Measurements from ENCODE around the gene ITPR2.
"Not testable (repeated sequence)": the region's sequence is repeated elsewhere in the genome, so short reads cannot be mapped to it uniquely, and the experiment has no call there.

ITPR2 gene

GRCh38 chr12:26786491-26786864, 46.5 kb downstream of the ITPR2 start:
- DNase-seq: no peak

- not testable (repeated sequence) for DNase-seq
Observed at GRCh38 chr12:26783816-26784379, 49.1 kb downstream of the ITPR2 start.

- no peak for DNase-seq
Observed at GRCh38 chr12:26783131-26783526, 49.9 kb downstream of the ITPR2 start.

GRCh38 chr12:26782372-26783130, 50.4 kb downstream of the ITPR2 start:
- no peak for DNase-seq

GRCh38 chr12:26780656-26781055, 52.3 kb downstream of the ITPR2 start:
- DNase-seq: not testable (repeated sequence)

GRCh38 chr12:26778173-26778775, 54.7 kb downstream of the ITPR2 start:
- not testable (repeated sequence) for DNase-seq

- no peak for DNase-seq
Observed at GRCh38 chr12:26777236-26777635, 55.8 kb downstream of the ITPR2 start.

- not testable (repeated sequence) for DNase-seq
Observed at GRCh38 chr12:26775991-26776390, 57.0 kb downstream of the ITPR2 start.

- DNase-seq: no peak
Observed at GRCh38 chr12:26773313-26774104, 59.5 kb downstream of the ITPR2 start.

GRCh38 chr12:26771861-26772260, 61.1 kb downstream of the ITPR2 start:
- no peak for DNase-seq

GRCh38 chr12:26770239-26771070, 62.5 kb downstream of the ITPR2 start:
- DNase-seq: no peak

GRCh38 chr12:26769611-26770010, 63.4 kb downstream of the ITPR2 start:
- DNase-seq: no peak

GRCh38 chr12:26768611-26769603, 64.1 kb downstream of the ITPR2 start:
- DNase-seq: no peak

- DNase-seq: no peak
Observed at GRCh38 chr12:26767865-26768264, 65.1 kb downstream of the ITPR2 start.

GRCh38 chr12:26767116-26767515, 65.9 kb downstream of the ITPR2 start:
- no peak for DNase-seq

- DNase-seq: no peak
Observed at GRCh38 chr12:26762186-26762585, 70.8 kb downstream of the ITPR2 start.

GRCh38 chr12:26761775-26762174, 71.2 kb downstream of the ITPR2 start:
- no peak for DNase-seq

- no peak for DNase-seq
Observed at GRCh38 chr12:26760657-26761293, 72.2 kb downstream of the ITPR2 start.

GRCh38 chr12:26755362-26755761, 77.6 kb downstream of the ITPR2 start:
- not testable (repeated sequence) for DNase-seq

- no peak for DNase-seq
Observed at GRCh38 chr12:26754148-26754547, 78.8 kb downstream of the ITPR2 start.

GRCh38 chr12:26751179-26751578, 81.8 kb downstream of the ITPR2 start:
- DNase-seq: no peak

Data from activated CD4-positive, alpha-beta T cell treated with anti-CD3 and anti-CD28 coated beads, Interleukin-2, amount 50 U/mL, for 48 hours (primary cell).